ENCODE results near the gene C1orf94. TPM values are rescaled to one million over a fixed set of nuclear protein-coding genes. Genes with fewer than 3 reads are reported as not detected.

The C1orf94 gene
- total and polyA plus RNA-seq, 2 of the 4 experiments (the other 2 are of a cell fraction), result not detected

DNA sequence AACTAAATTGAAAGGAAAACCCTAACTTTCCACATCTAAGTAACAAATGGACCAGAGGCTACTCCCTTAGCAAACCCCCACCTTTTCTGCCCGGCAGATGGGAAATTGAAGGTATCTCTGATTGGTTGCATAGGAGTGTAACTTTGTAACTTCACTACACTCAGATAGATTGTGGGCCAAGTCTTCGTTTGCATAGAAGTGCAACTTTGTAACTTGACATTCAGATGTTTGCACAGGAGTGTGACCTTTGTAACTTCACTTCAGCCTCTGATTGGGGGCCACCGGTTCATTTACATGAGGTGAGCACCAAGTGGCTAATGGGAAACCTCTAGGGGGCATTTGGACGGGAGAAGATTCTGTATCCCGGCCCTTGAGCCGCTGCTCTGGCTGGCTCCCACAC, 59.4 kb downstream of the C1orf94 start:
- ChIA-PET POLR2A (ENCODE audit: unreplicated experiment) (no interaction called here), CTCF (no interaction called here)
- H3K18ac ChIP-seq (ENCODE audit: low read depth, low read length), result no peak overlapping the region
- no peaks in the 10 kb centered on the region for H3K4me1 ChIP-seq (ENCODE audit: control insufficient read depth, insufficient read depth, low read length)
- no peak overlapping the region for H3K56ac ChIP-seq (ENCODE audit: extremely low read depth, insufficient read depth, low read length)
- in situ Hi-C loops (cut with MboI; ENCODE audit: low sequenced_read_pairs), result no loop called here
- H3K79me1 ChIP-seq (ENCODE audit: low read depth in 1 of 2, low read length in 2 of 2), result no peaks in the 10 kb centered on the region
- H2AK9ac ChIP-seq (replicated peaks; ENCODE audit: low read depth, low read length, poor library complexity), result no peak overlapping the region
- H3K4me3 ChIP-seq (ENCODE audit: insufficient read depth, low read depth, low read length), result no peak overlapping the region
- no peak overlapping the region for H3K4me2 ChIP-seq (ENCODE audit: low read depth, low read length)
- no peak overlapping the region for H2AFZ ChIP-seq (replicated peaks; ENCODE audit: low read length, poor library complexity)
- no peaks in the 10 kb centered on the region for H4K20me1 ChIP-seq (ENCODE audit: insufficient read depth, low read length)
- no peak overlapping the region for H2BK5ac ChIP-seq (ENCODE audit: low read depth, low read length, poor library complexity, severe bottlenecking)
- WGBS, 2 experiments (ENCODE audit: extremely low coverage in 2 of 2, insufficient read length in 1 of 2), result no CpG with 5 or more reads among the region's 6 CpGs
- no peak overlapping the region for H3K27ac ChIP-seq (ENCODE audit: insufficient read depth, low read length)
- H3K27me3 ChIP-seq (ENCODE audit: control insufficient read depth, insufficient read depth, low read length), result no peaks in the 10 kb centered on the region
- no peak overlapping the region for H3K9ac ChIP-seq (ENCODE audit: low read depth, low read length)
- no peak overlapping the region for H4K5ac ChIP-seq (ENCODE audit: low read depth, low read length)
- dilution Hi-C loops (cut with HindIII; ENCODE audit: low sequenced_read_pairs, unreplicated experiment), result no loop called here
- H3K4ac ChIP-seq (ENCODE audit: low read depth, low read length), result no peak overlapping the region
- no peak overlapping the region for H2BK120ac ChIP-seq (ENCODE audit: low read depth, low read length)
- no peak overlapping the region for H2AK5ac ChIP-seq (ENCODE audit: low read depth, low read length)
- no peak overlapping the region for H4K91ac ChIP-seq (ENCODE audit: insufficient read depth, low read depth, low read length)
- no TSS peak for BruUV-seq (replicated peaks)
- DNase-seq, result no peak
- intact Hi-C loops (cut with micrococcal nuclease), result no loop called here
- no peak overlapping the region for H4K8ac ChIP-seq (ENCODE audit: low read depth in 2 of 2, low read length in 2 of 2)
- H3K9me1 ChIP-seq (ENCODE audit: insufficient read depth, low read length), result no peaks in the 10 kb centered on the region
- no peak overlapping the region for H3K23ac ChIP-seq (ENCODE audit: low read depth, low read length)
- no peaks in the 10 kb centered on the region for H3K36me3 ChIP-seq (ENCODE audit: control insufficient read depth, insufficient read depth, low read length)
- no peak overlapping the region for H3K14ac ChIP-seq (replicated peaks; ENCODE audit: low read depth, low read length)
- H2BK15ac ChIP-seq (ENCODE audit: low read depth, low read length), result no peak overlapping the region
- no peak for ATAC-seq (ENCODE audit: low read depth)
- TF ChIP-seq CHD1 (IDR thresholded peaks at IDR 0.05; ENCODE audit: low read depth, low read length), result no peak
- no peak for TF ChIP-seq RCOR1 (IDR thresholded peaks at IDR 0.05; ENCODE audit: insufficient replicate concordance, low read length)
- TF ChIP-seq MAFK (IDR thresholded peaks at IDR 0.05; ENCODE audit: low read depth, low read length), result no peak
- TF ChIP-seq, protein P1, sequence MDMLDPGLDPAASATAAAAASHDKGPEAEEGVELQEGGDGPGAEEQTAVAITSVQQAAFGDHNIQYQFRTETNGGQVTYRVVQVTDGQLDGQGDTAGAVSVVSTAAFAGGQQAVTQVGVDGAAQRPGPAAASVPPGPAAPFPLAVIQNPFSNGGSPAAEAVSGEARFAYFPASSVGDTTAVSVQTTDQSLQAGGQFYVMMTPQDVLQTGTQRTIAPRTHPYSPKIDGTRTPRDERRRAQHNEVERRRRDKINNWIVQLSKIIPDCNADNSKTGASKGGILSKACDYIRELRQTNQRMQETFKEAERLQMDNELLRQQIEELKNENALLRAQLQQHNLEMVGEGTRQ (IDR thresholded peaks at IDR 0.05; ENCODE audit: low read depth, low read length), result no peak
- TF ChIP-seq RFX5 (IDR thresholded peaks at IDR 0.05; ENCODE audit: low read depth, low read length), result no peak
- TF ChIP-seq ELK1 (IDR thresholded peaks at IDR 0.05; ENCODE audit: borderline replicate concordance, low read depth, low read length), result no peak
- no peak for TF ChIP-seq MAZ (IDR thresholded peaks at IDR 0.05; ENCODE audit: borderline replicate concordance, low read depth, low read length)
- TF ChIP-seq CEBPB (IDR thresholded peaks at IDR 0.05; ENCODE audit: low read depth, low read length), result no peak
- TF ChIP-seq POLR2A (IDR thresholded peaks at IDR 0.05; ENCODE audit: low read depth, low read length), result no peak
- H3K9me3 ChIP-seq (ENCODE audit: control insufficient read depth, insufficient read depth, low read length), result peaks cover 7% of the 10 kb centered on the region
- H2BK20ac ChIP-seq (ENCODE audit: low read depth, low read length), result no peak overlapping the region
